GM18498 (cell line): ENCODE results near the gene COL25A1.

Experiments used
- ATAC-seq: cut with Tn5 transposase; IDR thresholded peaks from one replicate; pipeline ENCODE4 v1.9.1; 2021; ENCODE audit warnings: mild to moderate bottlenecking, moderate library complexity; ENCODE audit not compliant: unreplicated experiment

The COL25A1 gene

DNA sequence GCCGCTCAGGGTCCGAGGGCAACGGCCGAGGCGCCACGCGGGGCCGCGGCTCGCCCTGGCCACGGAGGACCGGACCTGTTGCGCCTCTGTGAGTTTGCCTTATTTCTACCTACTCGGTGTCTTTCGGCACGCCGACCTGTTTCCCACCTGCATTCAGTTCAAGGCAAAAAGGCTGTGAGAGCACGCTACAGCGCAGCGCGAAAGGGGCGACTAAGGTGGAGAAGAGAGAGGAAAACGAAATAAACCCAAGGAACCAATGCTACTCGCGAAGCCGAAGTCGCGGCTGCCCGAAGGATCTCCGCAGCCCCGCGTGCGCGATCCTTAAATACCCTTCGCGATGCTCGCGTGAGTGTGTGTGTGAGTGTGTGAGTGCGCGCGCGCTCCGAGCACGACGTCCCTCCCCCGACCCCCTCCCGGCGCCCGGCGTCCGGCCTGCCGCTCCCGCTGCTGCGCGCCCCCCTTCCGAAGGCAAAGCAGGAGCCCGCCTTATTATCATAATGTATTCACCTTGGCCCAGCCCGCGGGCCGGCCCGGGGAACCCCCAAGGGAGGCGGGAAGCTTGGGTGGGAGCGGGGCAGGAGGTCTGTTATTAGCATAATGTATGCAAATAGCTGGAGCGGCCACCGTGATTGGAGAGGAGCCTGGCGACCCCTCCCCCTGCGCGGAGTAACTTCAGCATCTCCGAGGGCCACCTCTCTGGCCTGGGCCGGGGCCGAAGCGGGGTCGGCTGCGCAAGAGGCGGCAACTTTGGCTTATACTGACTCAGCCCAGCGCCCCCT is at the start of gene COL25A1:
Gene COL25A1 (minus strand): TSS at position 298 of the 779 bp plus-strand sequence.
- peak; percentile 39 for ATAC-seq

DNA sequence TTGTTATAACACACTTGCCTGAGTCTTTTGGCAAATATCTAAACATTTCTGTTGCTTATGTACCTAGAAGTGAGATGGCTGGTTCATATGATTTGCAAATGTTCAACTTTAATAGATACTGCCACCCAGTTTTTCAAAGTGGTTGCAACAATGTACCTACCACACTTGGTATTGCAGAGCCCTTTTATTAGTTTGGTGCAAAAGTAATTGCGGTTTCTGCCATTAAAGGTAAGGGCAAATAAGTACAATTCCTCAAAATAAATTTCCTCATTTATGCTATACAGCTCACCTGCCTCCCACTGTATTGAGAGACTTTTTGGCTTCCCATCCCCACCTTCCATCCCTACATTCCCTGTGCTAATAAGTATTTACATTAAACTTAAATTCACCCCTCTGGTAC is 47.7 kb upstream of the COL25A1 start:
- no peak for ATAC-seq

DNA sequence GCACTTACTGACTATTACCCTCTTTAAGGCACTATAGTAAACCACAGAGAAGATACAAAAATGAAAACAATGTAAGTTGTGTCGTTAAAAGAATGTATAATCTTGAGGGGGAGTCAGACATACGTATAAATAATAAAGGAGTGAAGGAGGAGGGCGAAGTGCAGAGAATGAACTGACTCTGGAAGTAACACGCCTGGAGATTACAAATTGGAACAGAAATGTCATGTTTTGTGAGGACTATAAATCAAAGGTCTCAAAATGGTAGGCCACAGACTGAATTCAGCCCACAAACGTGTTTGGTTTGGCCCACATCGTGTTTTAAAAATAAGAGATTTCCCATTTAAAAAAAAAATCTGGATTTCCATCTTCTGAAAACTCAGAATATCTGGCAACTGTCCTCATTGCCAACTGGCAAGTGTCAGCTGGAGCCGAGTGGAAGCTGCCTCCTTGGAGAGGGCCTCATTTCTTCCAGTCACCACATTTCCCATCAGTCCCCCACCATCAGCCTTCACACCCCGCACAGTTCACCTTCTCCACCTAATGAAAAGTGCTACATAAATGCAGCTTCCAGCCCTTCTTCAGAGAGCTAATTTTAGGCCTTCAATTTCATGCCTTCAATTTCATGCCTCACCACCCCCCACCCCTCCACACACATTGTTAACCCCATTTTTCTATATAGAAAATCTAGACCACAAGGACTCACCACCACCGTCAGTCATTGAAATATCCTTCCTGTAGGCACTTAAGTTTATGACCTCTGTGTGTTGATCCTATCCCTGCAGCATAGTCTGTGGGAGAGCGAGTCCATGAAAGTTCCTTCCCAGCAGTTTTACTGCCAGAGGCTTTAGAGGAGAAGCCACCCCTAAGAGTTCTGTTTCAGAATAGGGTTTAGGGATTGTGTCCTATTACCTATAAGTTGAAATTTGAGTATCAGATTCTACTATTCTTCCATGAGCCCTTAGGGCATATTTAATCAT is 32.0 kb upstream of the COL25A1 start:
- ATAC-seq = no peak

DNA sequence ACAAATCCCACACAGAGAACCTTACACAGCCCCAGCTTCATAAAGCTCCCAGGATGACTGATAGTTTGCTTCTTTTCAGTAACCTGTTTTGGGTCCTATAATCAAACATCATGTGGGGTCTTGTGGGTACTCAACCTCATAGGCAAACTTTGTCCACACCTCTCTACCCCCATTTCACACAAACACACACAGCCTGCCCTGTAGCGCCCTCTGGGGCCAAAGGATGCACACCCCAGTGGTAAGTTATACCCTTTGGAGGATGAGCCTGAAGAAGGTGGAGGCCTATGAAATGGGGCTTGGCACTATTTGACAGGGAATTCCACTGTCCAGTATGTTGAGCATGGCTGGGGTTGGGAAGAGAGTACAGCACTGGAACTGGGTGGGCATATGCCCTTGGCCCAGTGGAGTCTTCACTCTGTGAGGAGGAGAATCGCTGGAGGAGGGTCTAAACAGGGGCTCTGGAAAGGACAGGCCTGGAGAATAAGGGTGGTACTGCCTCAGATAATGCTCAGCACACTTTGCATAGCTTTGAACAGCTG is 30.5 kb upstream of the COL25A1 start:
- ATAC-seq = no peak

DNA sequence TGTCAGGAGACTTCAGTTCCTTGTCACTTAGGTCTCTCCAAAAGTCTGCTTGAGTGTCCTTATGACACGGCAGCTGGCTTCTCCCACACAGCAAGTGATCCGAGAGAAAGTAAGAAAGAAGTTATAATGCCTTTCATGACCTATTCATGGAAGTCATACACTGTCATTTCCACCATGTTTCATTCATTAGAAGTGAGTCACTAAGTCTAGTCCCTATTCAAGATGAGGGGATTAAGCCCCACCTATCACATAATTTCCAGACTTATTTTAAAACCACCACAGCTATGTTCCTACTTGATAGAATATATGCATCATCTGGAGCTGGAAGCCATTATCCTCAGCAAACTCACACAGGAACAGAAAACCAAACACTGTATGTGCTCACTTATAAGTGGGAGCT is 25.2 kb upstream of the COL25A1 start:
- no peak for ATAC-seq

DNA sequence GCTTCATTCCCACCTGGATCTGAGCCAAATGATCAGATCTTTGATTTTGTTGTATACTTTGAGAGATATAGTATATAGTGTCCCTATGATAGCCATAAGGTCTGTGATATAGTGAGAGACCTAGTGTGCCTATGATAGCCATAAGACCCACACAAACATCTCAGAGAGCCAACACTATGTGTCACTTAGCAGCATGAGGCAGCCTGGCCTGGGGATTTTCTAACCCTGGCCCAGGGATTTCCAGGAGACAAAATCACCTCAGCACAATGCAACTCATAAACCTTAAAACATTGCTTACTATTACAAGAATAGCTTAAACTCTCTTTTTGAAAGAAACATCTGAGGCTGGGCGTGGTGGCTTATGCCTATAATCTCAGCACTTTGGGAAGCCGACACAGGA is 23.2 kb upstream of the COL25A1 start:
- no peak for ATAC-seq

DNA sequence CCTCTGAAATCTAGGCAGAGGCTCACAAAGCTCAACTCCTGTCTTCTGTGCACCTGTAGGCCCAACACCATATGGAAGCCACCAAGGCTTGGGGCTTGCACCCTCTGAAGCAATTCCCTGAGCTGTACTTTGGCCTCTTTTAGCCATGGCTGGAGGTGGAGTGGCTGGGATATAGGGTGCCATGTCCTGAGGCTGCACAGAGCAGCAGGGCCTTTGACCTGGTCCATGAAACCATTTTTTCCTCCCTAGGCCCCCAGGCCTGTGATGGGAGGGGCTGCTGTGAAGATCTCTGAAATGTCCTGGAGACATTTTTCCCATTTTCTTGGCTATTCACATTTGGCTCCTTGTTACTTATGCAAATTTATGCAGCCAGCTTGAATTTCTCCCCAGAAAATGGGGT is 20.9 kb upstream of the COL25A1 start:
- no peak for ATAC-seq

DNA sequence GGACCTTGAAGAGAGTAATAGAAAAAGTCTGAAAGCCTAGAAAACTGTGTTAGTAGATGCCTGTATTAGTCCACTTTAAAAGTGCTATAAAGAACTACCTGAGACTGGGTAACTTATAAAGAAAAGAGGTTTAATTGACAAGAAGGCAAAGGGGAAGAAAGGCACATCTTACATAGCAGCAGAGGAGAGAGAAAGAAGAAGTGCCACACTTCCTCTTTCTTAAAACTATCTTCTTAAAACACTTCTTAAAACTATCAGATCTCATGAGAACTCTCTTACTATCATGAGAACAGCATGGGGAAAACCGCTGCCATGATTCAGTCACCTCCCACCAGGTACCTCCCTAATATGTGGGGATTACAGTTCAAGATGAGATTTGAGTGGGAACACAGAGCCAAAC is 18.8 kb upstream of the COL25A1 start:
- ATAC-seq = no peak

DNA sequence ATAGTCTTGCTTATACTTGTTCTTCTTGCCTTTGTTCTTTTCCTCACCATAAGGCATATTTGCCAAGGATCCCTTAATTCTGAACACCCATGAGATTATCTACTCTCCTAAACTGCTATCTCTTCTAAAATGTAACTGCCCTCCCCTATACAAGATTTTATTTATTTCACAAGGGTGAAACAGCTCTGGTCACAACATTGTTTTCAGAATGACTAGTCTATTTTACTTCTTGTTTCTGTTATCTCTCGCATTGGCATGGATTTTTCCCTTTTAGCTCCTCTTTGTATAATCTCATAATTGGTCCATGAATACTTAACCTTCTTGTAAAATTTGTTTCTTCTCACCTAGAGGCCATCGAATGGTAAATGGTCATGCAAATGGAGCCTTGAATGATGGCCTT is 17.2 kb upstream of the COL25A1 start:
- ATAC-seq = no peak

DNA sequence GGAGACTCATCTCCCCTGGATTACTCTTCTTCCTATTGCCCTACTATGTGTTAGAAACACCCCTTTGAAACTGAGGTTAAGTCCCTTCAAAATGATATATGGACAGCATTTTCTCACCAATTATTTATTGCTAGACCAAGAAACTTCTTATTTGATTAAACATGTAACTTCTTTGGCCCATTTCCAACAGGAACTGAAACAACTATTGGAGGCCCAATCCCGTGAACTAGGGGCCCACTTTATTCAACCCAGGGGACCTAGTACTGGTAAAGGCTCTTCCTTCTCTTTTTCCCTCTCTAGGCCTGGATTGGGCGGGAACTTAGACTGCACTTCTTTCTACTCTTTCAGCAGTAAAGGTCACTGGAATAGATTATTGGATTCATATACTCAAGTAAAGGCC is 16.7 kb upstream of the COL25A1 start:
- ATAC-seq = no peak

DNA sequence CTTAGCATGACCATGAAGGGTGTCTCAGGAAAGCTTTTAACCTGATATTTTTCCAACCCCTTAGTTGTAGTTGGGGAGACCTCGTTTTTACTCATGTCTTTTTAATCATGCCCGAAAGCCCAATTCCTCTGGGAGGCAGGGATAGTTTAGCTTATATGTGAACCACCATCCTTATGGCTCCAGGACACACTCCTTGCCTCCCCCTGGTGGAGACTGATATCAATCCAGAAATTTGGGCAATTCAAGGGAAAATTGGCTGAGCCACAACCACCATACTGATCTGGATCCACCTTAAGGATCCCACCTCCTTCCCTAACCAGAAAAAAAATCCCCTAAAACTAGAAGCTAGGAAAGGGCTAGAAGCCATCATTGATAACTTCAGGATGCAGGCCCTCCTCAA is 13.4 kb upstream of the COL25A1 start:
- no peak for ATAC-seq

DNA sequence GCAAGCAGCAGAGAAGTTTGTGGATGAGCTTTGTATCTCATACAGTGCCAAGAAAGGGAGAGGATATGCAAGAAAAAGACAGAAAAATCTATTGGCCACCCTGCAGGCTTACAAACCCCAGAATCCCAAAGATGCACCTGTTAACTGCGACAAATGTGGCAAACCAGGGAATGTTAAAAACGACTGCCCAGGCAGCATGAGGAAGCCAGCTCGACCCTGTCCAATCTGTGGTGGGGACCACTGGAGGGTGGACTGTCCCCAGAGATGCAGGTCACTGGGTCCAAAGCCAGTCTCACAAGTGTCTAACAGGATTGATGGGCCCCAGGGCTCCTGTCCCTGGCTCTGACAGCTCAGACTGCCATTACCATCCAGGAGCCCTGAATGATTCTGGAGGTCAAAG is 12.9 kb upstream of the COL25A1 start:
- no peak for ATAC-seq

DNA sequence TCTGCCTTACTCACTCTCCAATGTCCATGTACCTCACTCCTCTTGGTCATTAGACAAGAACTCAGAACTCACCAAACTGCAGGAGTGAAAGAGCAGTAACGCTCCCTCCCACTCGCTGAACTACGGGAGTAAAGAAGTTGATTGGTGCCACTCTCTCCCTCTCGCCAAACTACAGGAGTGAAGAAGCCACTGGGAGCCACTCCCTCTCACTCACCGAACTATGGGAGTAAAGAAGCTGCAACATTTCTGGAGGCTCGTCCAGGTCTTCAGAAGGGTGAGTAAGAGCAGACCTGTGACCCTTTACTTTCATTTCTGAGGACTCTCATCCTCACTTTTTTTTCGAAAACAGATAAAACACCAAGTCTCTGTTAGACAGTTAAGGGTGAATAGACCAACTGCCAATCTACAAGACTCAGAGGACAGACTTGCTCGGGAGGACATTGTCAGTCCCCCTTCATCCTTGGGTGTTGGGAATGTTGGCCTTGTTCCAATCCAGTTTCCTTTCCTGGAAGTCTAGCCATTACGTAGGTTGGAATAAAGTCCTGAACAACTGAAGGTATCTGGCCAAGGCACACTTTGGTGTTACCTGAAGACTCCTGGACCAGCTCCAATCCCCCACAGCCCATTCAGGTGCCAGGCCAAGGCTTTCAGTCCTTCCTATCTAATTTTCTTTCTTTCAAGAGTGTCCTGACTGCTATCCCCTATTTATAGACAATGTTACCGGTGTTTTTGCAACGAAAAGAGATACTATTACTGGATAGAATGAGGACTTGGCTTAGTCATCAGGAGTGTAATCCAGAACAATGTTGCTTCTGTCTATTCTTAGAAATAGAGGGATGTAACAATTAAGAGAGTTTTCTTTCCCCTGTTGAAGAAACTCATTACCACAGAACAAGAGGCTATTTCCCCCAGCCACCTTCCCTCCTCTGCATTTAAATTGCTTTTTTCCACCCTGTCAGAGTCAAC is 11.0 kb upstream of the COL25A1 start:
- ATAC-seq = no peak

DNA sequence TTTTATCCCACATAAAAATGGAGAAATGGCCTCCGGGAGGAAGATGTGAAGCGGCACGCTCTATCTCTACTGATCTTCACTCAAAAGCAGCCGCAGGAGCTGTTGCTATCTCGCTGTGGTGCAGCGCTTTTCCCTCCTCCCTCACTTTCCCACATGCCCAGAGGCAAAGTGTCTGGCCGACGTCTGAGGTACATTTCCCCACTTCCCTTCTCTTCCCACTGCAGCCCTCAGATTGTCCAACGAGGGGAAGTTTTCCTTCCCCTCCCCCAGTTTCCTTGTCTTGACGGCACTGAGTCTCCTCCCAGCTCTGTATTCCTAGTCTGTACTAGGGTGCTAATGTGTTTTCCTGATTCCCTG is 660 bp upstream of the COL25A1 start:
- peak; percentile 20 for ATAC-seq

DNA sequence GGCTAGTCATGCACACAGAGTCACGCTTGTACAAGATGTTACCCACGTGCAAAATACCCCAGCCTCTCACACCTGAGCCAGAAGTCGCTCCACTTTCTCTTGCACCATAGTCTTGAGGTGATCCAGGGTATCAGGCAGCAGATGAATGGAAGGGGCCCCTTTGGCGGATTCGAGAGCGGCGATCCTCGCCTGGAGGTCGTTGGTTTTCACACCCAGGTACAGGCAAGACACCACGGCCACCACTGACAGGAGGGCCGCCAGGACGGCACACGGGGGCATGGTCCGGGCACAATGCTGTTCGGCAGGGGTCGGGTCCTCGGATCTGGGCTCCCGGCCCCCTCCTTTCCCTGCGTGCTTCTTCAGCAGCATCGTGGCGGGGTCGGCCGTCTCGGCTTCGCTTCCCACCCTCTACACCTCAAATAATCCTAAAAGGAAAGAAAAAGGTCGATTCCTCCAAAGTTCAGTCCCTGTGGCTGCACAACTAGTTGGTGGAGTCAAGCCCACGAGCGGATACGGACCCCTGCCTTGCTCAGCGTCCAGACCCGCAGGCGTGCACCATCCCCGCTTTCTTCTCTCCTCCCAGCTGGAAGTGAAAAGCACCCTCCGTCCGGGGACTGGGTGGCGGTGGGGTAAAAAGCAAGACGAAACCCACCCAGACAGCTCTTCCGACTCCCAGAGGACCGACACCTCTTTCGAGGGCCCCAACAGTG is 652 bp downstream of the COL25A1 start:
- peak; percentile 7 for ATAC-seq

DNA sequence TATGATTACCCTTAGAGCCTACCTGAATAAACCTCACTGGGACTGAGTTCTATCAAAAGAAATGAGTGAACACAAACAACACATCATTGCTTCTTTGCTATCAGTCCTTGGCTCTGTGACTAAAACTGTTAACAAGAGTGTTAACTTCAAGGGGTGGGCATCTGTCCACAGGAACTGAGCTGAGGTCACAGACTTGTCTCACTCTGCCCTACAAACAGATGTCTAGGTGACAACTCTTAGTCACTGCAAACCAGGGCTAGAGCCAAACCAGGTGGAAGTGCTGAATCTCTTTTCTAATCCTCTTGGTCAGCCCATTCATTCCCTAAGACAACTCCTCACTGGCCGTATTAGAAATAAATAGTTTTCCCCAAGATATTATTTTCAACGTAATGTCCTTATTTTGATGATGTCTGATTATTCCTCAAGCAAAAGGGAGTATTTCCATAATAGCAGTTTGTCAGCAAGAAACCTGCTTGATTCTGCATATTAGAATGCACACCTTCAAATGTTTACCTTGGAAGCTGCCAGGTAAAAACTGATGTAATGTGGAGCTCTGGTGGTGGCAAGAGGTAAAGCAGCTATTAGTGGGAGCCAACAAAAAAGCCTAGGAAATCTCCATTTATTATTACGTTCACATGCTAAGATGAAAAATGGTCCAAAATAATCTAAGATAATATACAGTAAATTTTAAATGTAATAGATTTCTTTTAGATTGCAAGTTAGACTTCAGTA is 4.0 kb downstream of the COL25A1 start:
- no peak for ATAC-seq

DNA sequence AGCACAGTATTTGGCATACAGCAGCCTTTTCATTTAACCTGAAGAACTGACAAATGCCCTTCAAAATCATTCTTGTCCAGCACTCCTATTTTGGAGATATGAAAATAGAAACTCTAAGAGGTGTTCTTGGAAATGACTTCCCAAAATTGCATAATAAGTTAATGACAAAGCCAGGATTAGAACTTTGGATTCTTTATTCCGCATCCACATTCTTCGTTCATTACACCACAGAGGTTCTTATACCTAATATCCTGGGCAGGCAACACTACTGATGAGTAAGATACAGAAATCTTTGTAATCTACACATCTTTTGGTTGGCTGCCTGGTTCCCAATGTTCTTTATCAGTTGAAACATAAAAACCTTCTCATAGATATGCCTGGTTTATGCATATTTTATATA is 5.9 kb downstream of the COL25A1 start:
- no peak for ATAC-seq

DNA sequence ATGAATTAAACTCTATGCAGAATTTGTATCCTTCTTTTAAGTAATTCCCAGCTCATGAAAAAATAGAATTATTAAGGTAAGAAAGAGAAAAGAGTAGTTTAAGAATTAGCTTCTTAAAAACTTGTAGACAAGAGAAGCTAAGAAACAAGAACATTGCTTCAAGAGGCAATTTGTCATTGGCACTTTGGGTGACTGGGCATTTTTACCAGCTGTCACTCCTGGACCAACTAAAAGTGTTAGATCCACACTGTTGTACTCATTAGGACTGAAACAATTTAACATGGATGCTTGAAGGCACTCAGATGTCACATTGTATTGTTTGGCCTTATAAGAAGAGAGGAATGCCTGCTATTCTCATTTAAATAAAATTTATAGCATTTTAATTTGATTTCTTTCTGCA is 7.4 kb downstream of the COL25A1 start:
- ATAC-seq = no peak

DNA sequence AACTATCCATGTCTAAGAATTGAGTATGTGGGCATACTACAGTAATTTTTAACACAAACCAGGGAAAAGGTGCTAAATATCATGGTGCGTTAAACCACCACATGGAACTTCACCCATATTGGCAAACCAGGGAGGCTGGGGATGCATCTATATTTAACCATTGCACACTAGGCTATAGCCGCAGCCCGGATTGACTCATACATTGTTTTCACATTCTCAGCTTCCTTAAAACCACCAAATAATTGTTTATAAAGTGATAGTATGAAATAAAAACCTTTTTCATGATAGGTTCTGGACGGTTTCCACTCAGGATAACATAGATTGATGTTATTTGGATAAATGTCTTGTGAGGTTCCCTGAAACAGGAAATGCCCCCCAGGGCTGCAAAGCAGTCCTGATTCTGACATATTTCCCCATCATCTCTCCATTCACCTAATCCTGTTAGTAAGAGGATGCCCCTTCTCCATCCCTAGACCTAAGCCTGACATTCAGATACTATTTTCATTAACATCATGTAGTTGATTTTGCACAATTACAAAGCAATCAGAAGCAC is 7.9 kb downstream of the COL25A1 start:
- ATAC-seq = no peak
